HG03354 (cell line): ENCODE measurements around the gene FAM20C.

Experiments used
- ATAC-seq: cut with Tn5 transposase; IDR thresholded peaks from one replicate; pipeline ENCODE4 v1.9.1; 2021; ENCODE audit warnings: mild to moderate bottlenecking; ENCODE audit not compliant: unreplicated experiment, poor library complexity, severe bottlenecking

Gene FAM20C

GRCh38 chr7:278081-278480 is 85.7 kb downstream of the FAM20C start:
- ATAC-seq: no peak

GRCh38 chr7:279821-280220 is 87.5 kb downstream of the FAM20C start:
- ATAC-seq: no peak

GRCh38 chr7:280461-280860 is 88.1 kb downstream of the FAM20C start:
- no peak for ATAC-seq

GRCh38 chr7:281637-282036 is 89.3 kb downstream of the FAM20C start:
- no peak for ATAC-seq

- no peak for ATAC-seq
Observed at GRCh38 chr7:282621-283020, 90.2 kb downstream of the FAM20C start.

GRCh38 chr7:284762-285722 is 92.7 kb downstream of the FAM20C start:
- no peak for ATAC-seq

GRCh38 chr7:285731-286130 is 93.4 kb downstream of the FAM20C start:
- no peak for ATAC-seq

- no peak for ATAC-seq
Observed at GRCh38 chr7:286266-286665, 93.9 kb downstream of the FAM20C start.

GRCh38 chr7:288671-289101 is 96.3 kb downstream of the FAM20C start:
- ATAC-seq: no peak

GRCh38 chr7:289209-289755 is 96.9 kb downstream of the FAM20C start:
- no peak for ATAC-seq

GRCh38 chr7:289756-290553 is 97.6 kb downstream of the FAM20C start, which contains the start of gene FOXL3:
Gene FOXL3, plus strand, starts transcription at chr7:290170. Its CDS starts 0 bp downstream, at chr7:290170.
- ATAC-seq: no peak

GRCh38 chr7:290554-291372 is 98.4 kb downstream of the FAM20C start:
- ATAC-seq: no peak

GRCh38 chr7:291373-292092 is 99.2 kb downstream of the FAM20C start:
- ATAC-seq: no peak

- ATAC-seq: no peak
Observed at GRCh38 chr7:292226-292625, 99.9 kb downstream of the FAM20C start.

- no peak for ATAC-seq
Observed at GRCh38 chr7:292826-293225, 100.5 kb downstream of the FAM20C start.

GRCh38 chr7:293681-294439 is 101.5 kb downstream of the FAM20C start:
- no peak for ATAC-seq

- no peak for ATAC-seq
Observed at GRCh38 chr7:294440-295154, 102.2 kb downstream of the FAM20C start.
